ENCODE results near the gene REX1BD. TPM values are rescaled to one million over a fixed set of nuclear protein-coding genes. Genes with fewer than 3 reads are reported as not detected.

Gene REX1BD
- polyA plus RNA-seq, 1 donor, result 22.5 TPM

DNA sequence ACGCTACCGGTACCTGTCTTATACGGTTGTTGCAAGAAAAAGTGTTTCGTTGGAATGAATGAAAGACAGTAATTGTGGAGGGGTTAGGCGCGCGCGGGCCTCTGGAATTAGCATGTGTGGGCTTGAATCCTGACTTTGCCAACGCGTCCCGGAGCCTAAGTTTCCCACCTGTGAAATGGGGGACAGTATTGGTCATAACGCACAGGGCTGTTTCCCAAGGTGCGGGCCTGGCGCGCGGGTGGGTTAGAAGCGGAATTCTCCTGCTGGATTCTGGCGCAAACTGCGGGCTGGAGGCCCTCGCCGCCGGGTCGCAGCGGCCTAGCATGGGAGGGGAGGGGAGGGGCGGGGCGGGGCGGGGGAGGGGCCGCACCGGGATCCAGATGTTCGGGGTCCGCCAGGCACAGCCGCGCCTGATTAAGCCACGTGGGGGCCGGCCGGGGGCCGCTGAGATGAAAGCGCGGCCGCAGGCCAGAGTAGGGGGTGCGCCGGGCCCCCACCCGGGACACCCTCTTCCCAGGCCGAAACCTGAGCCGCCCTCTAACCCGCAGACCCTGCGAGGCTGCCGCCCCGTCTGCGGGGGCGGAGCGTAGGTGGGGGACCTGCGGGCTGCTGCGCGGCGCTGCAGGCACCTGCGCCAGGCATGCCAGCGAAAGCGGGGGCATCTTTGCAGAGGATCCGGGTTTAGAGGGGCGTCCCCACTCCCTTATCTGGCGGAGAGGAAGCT lies 22.9 kb downstream of the REX1BD start:
- DNase-seq, result no peak

GRCh38 chr19:18612051-18612771 lies 23.6 kb downstream of the REX1BD start:
- DNase-seq, result no peak

DNA sequence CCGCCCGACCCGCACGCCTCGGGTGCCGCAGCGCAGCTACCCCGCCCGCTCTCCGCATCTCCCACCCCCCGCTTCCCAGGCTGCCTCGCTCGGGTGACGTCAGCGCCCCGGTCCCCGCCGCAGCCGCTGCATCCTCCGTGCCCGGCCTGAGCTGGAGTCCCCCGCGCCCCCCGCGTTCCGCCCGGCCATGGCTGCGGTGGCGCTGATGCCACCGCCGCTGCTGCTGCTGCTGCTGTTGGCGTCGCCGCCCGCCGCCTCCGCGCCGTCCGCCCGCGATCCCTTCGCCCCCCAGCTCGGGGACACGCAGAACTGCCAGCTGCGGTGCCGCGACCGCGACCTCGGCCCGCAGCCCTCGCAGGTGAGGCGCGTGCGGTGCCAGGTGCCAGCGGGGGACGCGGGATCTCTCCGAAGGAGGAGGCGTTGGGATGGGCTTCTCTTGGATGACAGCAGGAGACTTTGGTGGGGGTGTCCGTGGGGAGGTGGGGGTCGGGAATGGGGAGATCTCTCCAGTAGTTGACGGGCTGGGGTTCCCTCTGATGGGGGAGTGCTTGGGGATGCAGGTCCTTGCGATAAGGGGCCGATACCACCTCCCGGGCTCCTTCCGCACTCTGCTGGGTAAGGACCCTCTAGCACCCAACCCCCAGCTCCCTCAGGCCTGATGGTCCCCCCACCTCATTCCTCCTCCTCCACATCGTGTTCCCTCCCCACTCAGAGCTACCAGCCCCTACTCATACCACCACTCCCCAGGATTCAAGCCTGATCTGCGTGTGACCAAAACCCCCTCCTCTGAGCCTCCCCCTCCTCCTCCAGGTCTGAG lies 24.4 kb downstream of the REX1BD start, which contains the start of gene TMEM59L:
Gene TMEM59L, plus strand, starts transcription at position 99 of the 817 bp plus-strand sequence. Its CDS starts 89 bp downstream, at position 188.
- no peak for DNase-seq

DNA sequence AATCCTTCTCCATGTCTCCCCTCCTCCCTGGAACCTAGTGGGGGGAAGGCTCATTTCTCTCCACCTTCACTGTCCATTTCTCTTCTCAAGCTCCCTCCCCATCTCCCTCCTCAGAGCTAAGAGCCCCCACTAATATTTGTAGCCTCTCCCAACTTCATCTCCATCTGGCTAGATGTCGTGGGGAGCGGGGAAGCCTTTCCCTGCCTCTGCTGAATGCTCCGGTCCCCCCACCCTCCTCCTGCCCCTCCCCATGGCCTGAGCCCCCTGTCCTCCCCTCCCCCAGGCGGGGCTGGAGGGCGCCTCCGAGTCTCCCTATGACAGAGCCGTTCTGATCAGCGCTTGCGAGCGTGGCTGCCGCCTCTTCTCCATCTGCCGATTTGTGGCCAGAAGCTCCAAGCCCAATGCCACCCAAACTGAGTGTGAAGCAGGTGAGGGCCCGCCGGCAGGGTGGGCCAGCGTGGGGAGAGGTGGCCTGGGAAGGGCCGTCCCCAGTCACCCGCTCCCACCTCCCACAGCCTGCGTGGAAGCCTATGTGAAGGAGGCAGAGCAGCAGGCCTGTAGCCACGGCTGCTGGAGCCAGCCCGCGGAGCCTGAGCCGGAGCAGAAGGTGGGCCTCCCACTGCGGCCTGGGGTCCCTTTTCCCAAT lies 25.1 kb downstream of the REX1BD start:
- DNase-seq, result no peak

GRCh38 chr19:18616023-18616422 lies 27.4 kb downstream of the REX1BD start:
- DNase-seq, result no peak

DNA sequence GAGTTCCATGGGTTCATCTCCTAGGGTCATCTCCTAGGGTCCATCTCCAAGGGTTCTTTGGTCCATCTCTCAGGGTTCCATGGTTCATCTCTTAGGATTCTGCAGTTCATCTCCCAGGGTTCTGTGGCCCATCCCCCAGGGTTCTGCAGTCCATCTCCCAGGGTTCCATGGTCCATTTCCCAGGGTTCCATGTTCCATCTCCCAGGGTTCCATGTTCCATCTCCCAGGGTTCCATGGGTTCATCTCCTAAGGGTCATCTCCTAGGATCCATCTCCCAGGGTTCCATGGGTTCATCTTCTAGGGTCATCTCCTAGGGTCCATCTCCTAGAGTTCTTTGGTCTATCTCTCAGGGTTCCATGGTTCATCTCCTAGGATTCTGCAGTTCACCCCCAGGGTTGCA lies 29.0 kb downstream of the REX1BD start:
- DNase-seq, result no peak

- DNase-seq, result no peak
Observed at GRCh38 chr19:18618236-18618635, 29.6 kb downstream of the REX1BD start.

DNA sequence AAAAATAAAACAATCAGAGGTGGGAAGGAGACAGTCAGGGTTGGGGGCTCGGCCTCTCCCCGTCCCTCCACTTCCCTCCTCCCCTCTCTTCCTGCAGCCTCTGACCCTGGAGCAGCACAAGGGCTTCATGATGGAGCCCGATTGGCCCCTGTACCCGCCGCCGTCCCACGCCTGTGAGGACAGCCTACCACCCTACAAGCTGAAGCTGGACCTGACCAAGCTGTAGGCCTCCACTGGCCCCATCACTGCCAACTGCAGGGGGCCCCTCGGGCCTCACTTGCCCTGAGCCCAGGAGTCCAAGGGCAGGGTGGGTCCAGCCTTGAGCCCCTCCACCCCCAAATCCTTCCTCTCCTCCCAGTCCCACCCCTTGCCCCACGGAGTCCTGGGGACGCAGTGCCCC lies 31.7 kb downstream of the REX1BD start:
- DNase-seq, result no peak

DNA sequence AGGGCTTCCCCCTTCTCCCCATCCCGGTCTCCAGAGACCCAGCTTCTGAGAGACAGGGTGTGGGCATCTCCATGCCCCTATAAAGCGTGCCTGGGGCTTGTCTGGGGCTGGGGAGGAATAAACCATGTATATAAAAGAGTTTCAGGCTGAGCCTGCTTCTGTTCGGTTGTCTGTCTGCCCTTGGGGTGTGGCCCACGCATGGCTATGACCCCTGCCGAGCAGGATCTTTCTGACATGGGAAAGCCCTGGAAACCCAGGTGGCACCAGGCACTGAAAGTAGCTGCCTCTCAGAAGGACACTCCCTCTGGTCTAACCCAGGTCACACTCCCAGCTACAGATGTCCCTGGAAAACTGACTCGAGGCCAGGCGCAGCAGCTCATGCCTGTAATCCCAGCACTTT lies 32.3 kb downstream of the REX1BD start:
- DNase-seq, result no peak

GRCh38 chr19:18626906-18627305 lies 38.3 kb downstream of the REX1BD start:
- DNase-seq, result no peak

DNA sequence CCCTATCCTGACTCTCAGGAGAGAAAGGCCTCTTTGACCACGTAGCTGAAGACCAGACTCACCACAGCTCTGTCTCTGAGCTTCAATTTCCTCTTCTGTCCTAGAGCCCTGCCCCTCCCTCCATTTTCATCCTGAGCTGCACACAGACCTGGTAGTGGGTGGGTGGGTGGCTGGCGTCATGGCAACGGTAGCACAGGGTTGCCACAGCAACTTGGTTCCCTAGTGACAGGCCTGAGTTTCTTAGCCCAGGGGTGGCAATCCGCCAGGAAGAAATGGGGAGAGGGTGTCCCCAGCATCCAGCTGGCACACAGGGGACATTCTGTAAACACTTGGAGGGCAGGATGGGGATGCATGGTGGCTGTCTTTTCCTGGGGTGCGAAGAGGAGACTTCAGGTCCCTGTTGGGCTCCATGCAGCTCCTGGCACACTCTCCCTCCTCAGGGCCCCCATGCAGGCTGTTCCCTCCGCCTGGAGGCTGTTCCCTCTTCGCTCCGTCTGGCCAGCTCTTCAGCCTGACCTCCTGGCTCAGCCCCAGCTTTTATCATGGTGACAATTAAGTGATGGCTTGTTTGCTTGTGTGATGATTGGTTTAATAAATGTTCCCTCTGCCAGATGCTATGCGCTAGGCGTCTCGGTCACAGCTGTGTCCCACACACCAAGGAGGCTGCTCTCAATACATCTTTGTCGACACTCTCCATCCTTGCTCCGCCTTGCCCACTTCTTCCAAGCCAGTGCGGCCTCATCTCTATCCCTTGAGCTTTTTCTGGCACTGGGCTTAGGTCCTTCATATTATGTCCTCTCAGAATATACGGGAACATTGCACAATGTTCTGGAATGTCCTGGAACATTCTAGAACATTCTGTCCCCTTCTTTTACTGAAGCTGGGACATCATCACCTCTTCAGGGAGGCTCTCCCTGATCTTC lies 40.8 kb downstream of the REX1BD start:
- no peak for DNase-seq

DNA sequence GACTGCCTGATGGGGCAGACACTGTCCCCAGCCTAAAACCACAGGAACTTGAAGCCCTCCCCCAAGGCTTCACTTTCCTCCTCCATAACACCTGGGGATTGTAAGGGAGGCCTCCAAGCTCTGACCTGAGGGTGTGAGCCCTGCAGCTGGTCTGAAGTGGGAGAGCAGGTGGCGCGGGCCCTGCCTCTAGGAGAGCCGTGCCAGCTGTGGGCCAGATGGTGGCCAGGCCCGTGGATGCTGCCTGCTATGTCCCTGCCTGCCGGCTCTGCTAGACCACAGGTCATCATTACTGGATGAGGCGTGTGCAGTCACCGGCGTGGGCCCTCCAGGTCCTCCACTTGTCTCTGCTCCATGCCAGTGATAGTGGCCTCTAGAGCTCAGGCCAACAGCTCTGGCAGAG lies 44.7 kb downstream of the REX1BD start:
- DNase-seq, result no peak

GRCh38 chr19:18634612-18635297 lies 46.2 kb downstream of the REX1BD start:
- DNase-seq, result no peak

DNA sequence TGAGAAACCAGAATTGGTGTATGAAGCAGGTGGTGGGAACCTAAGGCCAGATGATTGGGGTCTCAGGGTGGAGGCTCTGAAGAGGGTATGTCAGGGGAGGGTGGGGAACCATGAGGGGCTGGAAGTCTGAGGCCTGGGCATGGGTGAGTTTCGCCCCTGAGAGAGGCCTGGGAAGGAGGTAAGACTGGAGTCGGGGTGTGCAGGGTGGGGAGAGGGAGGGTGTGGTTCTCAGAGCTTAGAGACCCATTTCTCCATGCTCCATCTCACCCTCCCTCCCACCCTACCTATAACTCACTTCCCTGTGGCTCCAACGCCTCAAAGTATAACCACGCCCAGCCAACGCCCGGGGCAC lies 47.2 kb downstream of the REX1BD start:
- no peak for DNase-seq

DNA sequence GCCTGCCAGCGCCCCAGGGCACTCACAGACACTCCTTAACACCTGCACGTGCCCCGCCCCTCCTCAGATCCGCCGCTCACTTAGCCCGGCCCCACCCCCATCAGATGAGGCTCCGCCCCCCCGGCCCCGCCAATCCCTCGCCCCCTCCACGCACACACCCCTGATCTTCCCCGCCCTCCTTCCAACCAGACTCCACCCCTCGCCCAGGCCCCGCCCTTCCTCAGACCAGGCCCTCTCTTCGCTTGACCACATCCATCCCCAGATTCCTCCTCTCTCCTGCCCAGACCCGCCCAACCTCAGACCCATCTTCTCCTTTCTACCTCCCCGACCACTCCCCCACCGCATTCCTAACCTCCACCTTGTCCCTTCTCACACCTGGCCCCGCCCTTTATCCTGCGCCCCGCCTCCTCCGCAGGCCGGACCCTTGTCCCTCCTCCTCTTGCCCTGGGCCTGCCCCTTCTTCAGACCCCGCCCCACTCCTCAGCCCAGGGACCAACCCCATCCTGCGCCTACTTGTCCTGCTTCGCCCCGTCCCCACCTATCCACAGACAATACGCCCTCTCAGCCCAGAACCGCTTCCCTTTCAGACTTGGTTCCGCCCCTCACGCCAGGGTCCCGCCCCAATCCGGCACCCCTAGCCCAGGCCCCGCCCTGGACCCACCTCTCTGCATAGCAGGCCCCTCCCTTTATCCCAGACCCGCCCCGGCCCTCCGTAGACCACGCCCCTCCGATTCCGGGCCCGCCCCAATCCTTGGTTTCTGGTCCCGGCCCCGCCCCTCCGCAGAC lies 47.8 kb downstream of the REX1BD start:
- peak; percentile 92 for DNase-seq

GRCh38 chr19:18636969-18637629 lies 48.5 kb downstream of the REX1BD start, which contains the start of gene KLHL26:
TSS of gene KLHL26 (plus strand) at chr19:18637028. CDS start at chr19:18637055, 27 bp downstream.
- no peak for DNase-seq

- DNase-seq, result no peak
Observed at GRCh38 chr19:18637673-18638630, 49.4 kb downstream of the REX1BD start.

GRCh38 chr19:18639706-18640243 lies 51.2 kb downstream of the REX1BD start:
- DNase-seq, result no peak

Data from left kidney (tissue), 2 donors.